Upper lobe of left lung (tissue), 4 donors: ENCODE measurements around the gene FAM171A1.

ENCODE experiments used
- EP300 ChIP-seq, 4 donors: sonication (generic); formaldehyde crosslinking; IDR thresholded peaks; one replicate each; pipeline ENCODE4 v1.5.1; 2017; ENCODE audit warnings: antibody characterized with exemption in 4 of 4, control low read depth in 2 of 4
- POLR2A ChIP-seq, 4 donors: fragments of 450-650 bp; IDR thresholded peaks; one replicate each; pipeline ENCODE4 v1.5.1; 2016 to 2017; ENCODE audit warnings: antibody characterized with exemption in 4 of 4, mild to moderate bottlenecking in 2 of 4
- POLR2AphosphoS5 ChIP-seq, 2 donors: sonication (generic); formaldehyde crosslinking; IDR thresholded peaks; one replicate each; pipeline ENCODE4 v1.5.1; 2017; ENCODE audit warnings: antibody characterized with exemption in 2 of 2
- TF ChIP-seq, protein P1 (sequence below), 6 experiments: fragments of 450-650 bp in 4 of 6; fragments of 200-600 bp in 2 of 6; sonication (generic) in 2 of 6; IDR thresholded peaks; one replicate each; pipeline ENCODE4 v1.5.1; 2016 to 2019; ENCODE audit warnings: antibody characterized with exemption in 6 of 6

DNA sequence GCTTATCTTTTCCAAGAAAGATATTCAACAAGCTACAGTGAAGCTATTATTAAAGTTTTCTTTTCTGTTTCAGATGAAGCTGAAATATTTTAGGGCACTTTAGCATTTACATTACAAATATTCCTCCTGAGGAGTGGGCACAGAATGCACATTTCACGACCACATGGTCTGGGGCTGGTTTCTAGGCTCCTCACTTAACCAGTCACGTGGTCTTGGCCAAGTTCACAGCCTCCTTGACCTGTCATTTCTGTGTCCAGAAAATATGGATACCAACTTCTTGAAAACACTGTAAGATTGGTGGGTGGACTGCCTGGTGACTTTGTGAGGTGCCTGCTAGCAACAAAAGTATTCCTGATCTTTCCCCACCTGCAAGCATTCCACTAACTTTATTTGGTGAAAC, 70.9 kb downstream of the FAM171A1 start:
- TF ChIP-seq, protein P1, sequence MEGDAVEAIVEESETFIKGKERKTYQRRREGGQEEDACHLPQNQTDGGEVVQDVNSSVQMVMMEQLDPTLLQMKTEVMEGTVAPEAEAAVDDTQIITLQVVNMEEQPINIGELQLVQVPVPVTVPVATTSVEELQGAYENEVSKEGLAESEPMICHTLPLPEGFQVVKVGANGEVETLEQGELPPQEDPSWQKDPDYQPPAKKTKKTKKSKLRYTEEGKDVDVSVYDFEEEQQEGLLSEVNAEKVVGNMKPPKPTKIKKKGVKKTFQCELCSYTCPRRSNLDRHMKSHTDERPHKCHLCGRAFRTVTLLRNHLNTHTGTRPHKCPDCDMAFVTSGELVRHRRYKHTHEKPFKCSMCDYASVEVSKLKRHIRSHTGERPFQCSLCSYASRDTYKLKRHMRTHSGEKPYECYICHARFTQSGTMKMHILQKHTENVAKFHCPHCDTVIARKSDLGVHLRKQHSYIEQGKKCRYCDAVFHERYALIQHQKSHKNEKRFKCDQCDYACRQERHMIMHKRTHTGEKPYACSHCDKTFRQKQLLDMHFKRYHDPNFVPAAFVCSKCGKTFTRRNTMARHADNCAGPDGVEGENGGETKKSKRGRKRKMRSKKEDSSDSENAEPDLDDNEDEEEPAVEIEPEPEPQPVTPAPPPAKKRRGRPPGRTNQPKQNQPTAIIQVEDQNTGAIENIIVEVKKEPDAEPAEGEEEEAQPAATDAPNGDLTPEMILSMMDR (IDR thresholded peaks at IDR 0.05) = no peak
- TF ChIP-seq EP300 (IDR thresholded peaks at IDR 0.05) (no peak), POLR2A (IDR thresholded peaks at IDR 0.05) (no peak), POLR2AphosphoS5 (IDR thresholded peaks at IDR 0.05) (no peak)
